A549 (cell line): ENCODE measurements around the gene AK3. TPM values are rescaled to one million over a fixed set of nuclear protein-coding genes. Genes with fewer than 3 reads are reported as not detected.

Experiments used
- ATAC-seq, 2 experiments: fragments of 200-7000 bp in 1 of 2; fragments of >200 bp in 1 of 2; cut with Nextera tagmentation in 1 of 2; cut with Tn5 transposase in 1 of 2; 3 replicates each; pipeline versions ENCODE4 v1.8.0 to v1.9.1; 2018 to 2020; ENCODE audit warnings: mild to moderate bottlenecking in 1 of 2, moderate library complexity in 1 of 2
- CTCF ChIA-PET: fragments of 300-600 bp; sonication (Branson Sonifier 250); formaldehyde crosslinking; extraction: SDS; loops from one replicate; lab custom pipeline; 2021; ENCODE audit warnings: antibody characterized with exemption, inconsistent platforms; lab: Yijun Ruan, JAX
- POLR2A ChIA-PET: fragments of 350-600 bp; formaldehyde crosslinking; extraction: SDS; loops from one replicate; lab custom pipeline; 2021; ENCODE audit warnings: antibody characterized with exemption, inconsistent platforms; lab: Yijun Ruan, JAX
- DNase-seq, 2 experiments: peaks; one replicate each; pipeline versions ENCODE4 v3.0.0 to v3.0.0-alpha.2; 2011 to 2016; ENCODE audit warnings: low read depth in 1 of 2, low spot score in 1 of 2
- FAIRE-seq: peaks from 2 replicates; lab custom pipeline; 2011; peaks lifted over from hg19 to GRCh38; lab: Jason Lieb, UNC
- H3K27ac ChIP-seq, 2 experiments: fragments of >200 bp; sonication (Bioruptor Twin); formaldehyde crosslinking; 3 replicates each; pipeline ENCODE4 v1.5.1; 2016 to 2017
- H3K4me1 ChIP-seq: fragments of >200 bp; sonication (Bioruptor Twin); formaldehyde crosslinking; 3 replicates; pipeline ENCODE4 v1.6.1; 2016
- H3K4me2 ChIP-seq: fragments of >200 bp; sonication (Bioruptor Twin); formaldehyde crosslinking; 3 replicates; pipeline ENCODE4 v1.6.1; 2016
- H3K4me3 ChIP-seq: fragments of >200 bp; sonication (Bioruptor Twin); formaldehyde crosslinking; 3 replicates; pipeline ENCODE4 v1.5.1; 2016
- H3K9me3 ChIP-seq: fragments of >200 bp; sonication (Bioruptor Twin); formaldehyde crosslinking; 3 replicates; pipeline ENCODE4 v1.6.1; 2016
- BCL3 ChIP-seq: fragments of >200 bp; sonication (Bioruptor Twin); formaldehyde crosslinking; IDR thresholded peaks from 3 replicates; pipeline ENCODE4 v1.6.1; 2016
- BHLHE40 ChIP-seq: IDR thresholded peaks from 2 replicates; pipeline ENCODE4 v1.6.1; 2012; ENCODE audit warnings: low read depth, low read length, inconsistent platforms
- CBX2 ChIP-seq: fragments of 200-600 bp; sonication (generic); IDR thresholded peaks from 2 replicates; pipeline ENCODE4 v1.6.1; 2016; ENCODE audit warnings: low read depth, mild to moderate bottlenecking, borderline replicate concordance
- CBX8 ChIP-seq: fragments of 200-600 bp; sonication (generic); IDR thresholded peaks from 2 replicates; pipeline ENCODE4 v1.6.1; 2016
- CEBPB ChIP-seq, 2 experiments: fragments of >200 bp in 1 of 2; sonication (Bioruptor Twin) in 1 of 2; formaldehyde crosslinking in 1 of 2; IDR thresholded peaks; 2 replicates each; pipeline ENCODE4 v1.6.1; 2012 to 2016
- CTCF ChIP-seq: fragments of >200 bp; sonication (Bioruptor Twin); formaldehyde crosslinking; IDR thresholded peaks from 3 replicates; pipeline ENCODE4 v1.5.1; 2016
- ELK1 ChIP-seq: fragments of 150-350 bp; IDR thresholded peaks from 2 replicates; pipeline ENCODE4 v1.6.1; 2014; ENCODE audit warnings: low read depth, mild to moderate bottlenecking, low read length
- HEYL ChIP-seq: fragments of 250-450 bp; sonication (Bioruptor Pico); IDR thresholded peaks from 2 replicates; pipeline ENCODE4 v1.8.0; 2021; ENCODE audit warnings: mild to moderate bottlenecking, moderate library complexity
- HOXA7 ChIP-seq: fragments of 250-450 bp; sonication (Bioruptor Pico); IDR thresholded peaks from 2 replicates; pipeline ENCODE4 v1.5.0; 2020; ENCODE audit warnings: mild to moderate bottlenecking, moderate library complexity
- JUNB ChIP-seq: fragments of >200 bp; sonication (Bioruptor Twin); formaldehyde crosslinking; IDR thresholded peaks from 2 replicates; pipeline ENCODE4 v1.6.1; 2016
- NFE2L2 ChIP-seq: fragments of 150-350 bp; conservative IDR thresholded peaks from 2 replicates; pipeline ENCODE4 v1.6.1; 2014; ENCODE audit warnings: low read length
- POLR2A ChIP-seq: IDR thresholded peaks from 2 replicates; pipeline ENCODE4 v1.6.1; 2012; ENCODE audit warnings: mild to moderate bottlenecking, low read length
- RAD21 ChIP-seq, 2 experiments: fragments of >200 bp in 1 of 2; sonication (Bioruptor Twin) in 1 of 2; formaldehyde crosslinking in 1 of 2; IDR thresholded peaks in 1 of 2; conservative IDR thresholded peaks in 1 of 2; 2 replicates in 1 of 2; 3 replicates in 1 of 2; pipeline ENCODE4 v1.6.1; 2012 to 2018; ENCODE audit warnings: inconsistent platforms in 1 of 2
- RCOR1 ChIP-seq: fragments of 150-350 bp; IDR thresholded peaks from 2 replicates; pipeline ENCODE4 v1.6.1; 2014; ENCODE audit warnings: antibody characterized with exemption, low read length, low read depth
- SREBF2 ChIP-seq: fragments of 450-650 bp; IDR thresholded peaks from 2 replicates; pipeline ENCODE4 v1.6.1; 2014; ENCODE audit warnings: mild to moderate bottlenecking, moderate library complexity
- ZFP36 ChIP-seq: fragments of 450-650 bp; IDR thresholded peaks from 2 replicates; pipeline ENCODE4 v1.6.1; 2014; ENCODE audit warnings: borderline replicate concordance; ENCODE audit not compliant: partially characterized antibody
- ZNF302 ChIP-seq: fragments of 250-450 bp; sonication (Bioruptor Pico); IDR thresholded peaks from 2 replicates; pipeline ENCODE4 v1.9.0; 2021; ENCODE audit warnings: inconsistent platforms, mild to moderate bottlenecking, moderate library complexity
- WGBS: methylation state at CpG from one replicate; pipeline ENCODE4 v1.1.6; 2017; ENCODE audit errors: missing lambda C conversion rate; 5-methylcytosine and 5-hydroxymethylcytosine counted together
- polyA plus RNA-seq, 4 experiments: library from polyadenylated mRNA; depleted of rRNA in 3 of 4; stranded (reverse); fragments of >200 nt; fragmentation: RNase III in 1 of 4; extraction: RNeasy Plus Mini Kit Qiagen cat#74134 plus additional on column Dnase treatment in 1 of 4; gene quantifications; 2 replicates in 3 of 4; 3 replicates in 1 of 4; pipeline ENCODE4 v1.2.3, GENCODE V29; 2011 to 2017

Gene AK3
- polyA plus RNA-seq, 2 of the 4 experiments (the other 2 are of a cell fraction) = 51.0 to 83.0 TPM

- TF ChIP-seq BCL3 = no peak
- no peak for TF ChIP-seq HOXA7 (CRISPR knock-in tag)
- TF ChIP-seq CTCF = no peak
- TF ChIP-seq CBX2 = no peak
- TF ChIP-seq, all 56 proteins: peak for 0
Measured at GRCh38 chr9:4725706-4726442, 15.1 kb downstream of the AK3 start (continued).

GRCh38 chr9:4721736-4722135 lies 19.3 kb downstream of the AK3 start:
- Histone ChIP-seq H3K4me3 (no peak overlapping the region), H3K4me2 (no peak overlapping the region), H3K9me3 (no peaks in the 10 kb centered on the region), H3K27ac (no peak overlapping the region), H3K4me1 (no peaks in the 10 kb centered on the region)
- POLR2A ChIA-PET = interaction anchor here (0.5 kb wide), 1 partner anchor 1960 kb away, joined by 5 read pairs; no protein-coding TSS in a partner anchor
- DNase-seq (no peak), ATAC-seq (no peak), FAIRE-seq (no peak)
- 97% methylated on average over 4 of the region's 4 CpGs for WGBS
- CTCF ChIA-PET = interaction anchor here (0.7 to 1.0 kb wide), 2 partner anchors 19 to 29 kb away, joined by 3 read pairs; partner anchors contain the start of gene AK3
- TF ChIP-seq CTCF (no peak), ZNF302 (CRISPR knock-in tag) (no peak), JUNB (no peak), BHLHE40 (no peak), POLR2A (no peak), NFE2L2 (no peak), CBX8 (no peak), ZFP36 (no peak), CEBPB (IDR thresholded peaks at IDR 0.05) (no peak), ELK1 (no peak), RAD21 (conservative IDR thresholded peaks at IDR 0.05 in 1 of 2, IDR thresholded peaks at IDR 0.05 in 1 of 2) (no peak), HOXA7 (CRISPR knock-in tag) (no peak), SREBF2 (no peak), CBX2 (no peak)

- ATAC-seq = no peak
- DNase-seq = no peak
- FAIRE-seq = no peak
Measured at GRCh38 chr9:4718911-4719310, 22.1 kb downstream of the AK3 start.

More at GRCh38 chr9:4718911-4719310, 22.1 kb downstream of the AK3 start:
- Histone ChIP-seq H3K4me2 (no peak overlapping the region), H3K4me3 (no peak overlapping the region), H3K27ac (no peak overlapping the region), H3K9me3 (no peaks in the 10 kb centered on the region), H3K4me1 (no peaks in the 10 kb centered on the region)
- CTCF ChIA-PET = no interaction called here
- no peak for TF ChIP-seq HEYL (CRISPR knock-in tag)
- no peak for TF ChIP-seq RCOR1
- POLR2A ChIA-PET = no interaction called here
- WGBS = 99% methylated on average over 6 of the region's 6 CpGs
